ENCODE measurements around the gene ERBB3. TPM values are rescaled to one million over a fixed set of nuclear protein-coding genes. Genes with fewer than 3 reads are reported as not detected.

ERBB3 gene
- total and polyA plus RNA-seq, 2 experiments from 2014 or later = 56.1 to 104 TPM

GRCh38 chr12:56134897-56135296, 54.9 kb downstream of the ERBB3 start:
- H3K27ac ChIP-seq = no peak overlapping the region
- H2AFZ ChIP-seq = no peak overlapping the region
- 97% methylated on average over 6 of the region's 6 CpGs for WGBS (ENCODE audit: low lambda C conversion rate, missing lambda C conversion rate)
- no peaks in the 10 kb centered on the region for H3K9me2 ChIP-seq (replicated peaks; ENCODE audit: insufficient read depth)
- H3K4me2 ChIP-seq = no peak overlapping the region
- H3K27me3 ChIP-seq = no peaks in the 10 kb centered on the region
- DNase-seq (ENCODE audit: low spot score) = no peak
- peaks cover 4% of the 10 kb centered on the region for H3K79me2 ChIP-seq
- TF ChIP-seq CTCF (IDR thresholded peaks at IDR 0.05; ENCODE audit: poor library complexity) (no peak), EZH2 (IDR thresholded peaks at IDR 0.05; ENCODE audit: borderline replicate concordance) (no peak), EZH2phosphoT487 (IDR thresholded peaks at IDR 0.05; ENCODE audit: low read depth, severe bottlenecking, unreplicated experiment) (no peak)
- H3K36me3 ChIP-seq (replicated peaks; ENCODE audit: insufficient read depth, low read depth) = no peaks in the 10 kb centered on the region
- no peaks in the 10 kb centered on the region for H4K20me1 ChIP-seq (ENCODE audit: insufficient read depth, poor library complexity, severe bottlenecking)
- H3K4me3 ChIP-seq = no peak overlapping the region
- H3K4me1 ChIP-seq (ENCODE audit: insufficient read depth) = no peaks in the 10 kb centered on the region
- H3K9me3 ChIP-seq (ENCODE audit: low read depth) = no peaks in the 10 kb centered on the region

GRCh38 chr12:56137853-56138571, 58.0 kb downstream of the ERBB3 start:
- Histone ChIP-seq H3K27me3 (no peaks in the 10 kb centered on the region), H3K27ac (no peak overlapping the region), H3K4me3 (no peak overlapping the region), H3K36me3 (replicated peaks; ENCODE audit: insufficient read depth, low read depth) (no peaks in the 10 kb centered on the region), H3K9me3 (ENCODE audit: low read depth) (no peaks in the 10 kb centered on the region), H3K9me2 (replicated peaks; ENCODE audit: insufficient read depth) (no peaks in the 10 kb centered on the region), H3K79me2 (no peaks in the 10 kb centered on the region), H4K20me1 (ENCODE audit: insufficient read depth, poor library complexity, severe bottlenecking) (no peaks in the 10 kb centered on the region), H2AFZ (no peak overlapping the region), H3K4me2 (no peak overlapping the region), H3K4me1 (ENCODE audit: insufficient read depth) (no peaks in the 10 kb centered on the region)
- TF ChIP-seq EZH2 (IDR thresholded peaks at IDR 0.05; ENCODE audit: borderline replicate concordance) (no peak), EZH2phosphoT487 (IDR thresholded peaks at IDR 0.05; ENCODE audit: low read depth, severe bottlenecking, unreplicated experiment) (no peak), CTCF (IDR thresholded peaks at IDR 0.05; ENCODE audit: poor library complexity) (no peak)
- no peak for DNase-seq (ENCODE audit: low spot score)
- WGBS (ENCODE audit: low lambda C conversion rate, missing lambda C conversion rate) = 94% methylated on average over 14 of the region's 14 CpGs

GRCh38 chr12:56141946-56142784, 62.2 kb downstream of the ERBB3 start:
- no peak for TF ChIP-seq EZH2 (IDR thresholded peaks at IDR 0.05; ENCODE audit: borderline replicate concordance)
- Histone ChIP-seq H3K4me3 (no peak overlapping the region), H4K20me1 (ENCODE audit: insufficient read depth, poor library complexity, severe bottlenecking) (no peaks in the 10 kb centered on the region), H3K36me3 (replicated peaks; ENCODE audit: insufficient read depth, low read depth) (no peaks in the 10 kb centered on the region), H3K27me3 (no peaks in the 10 kb centered on the region), H3K4me2 (no peak overlapping the region), H3K27ac (no peak overlapping the region), H2AFZ (no peak overlapping the region), H3K79me2 (no peaks in the 10 kb centered on the region), H3K4me1 (ENCODE audit: insufficient read depth) (peaks cover 13% of the 10 kb centered on the region), H3K9me2 (replicated peaks; ENCODE audit: insufficient read depth) (no peaks in the 10 kb centered on the region), H3K9me3 (ENCODE audit: low read depth) (no peaks in the 10 kb centered on the region)
- no peak for DNase-seq (ENCODE audit: low spot score)
- 96% methylated on average over 19 of the region's 19 CpGs for WGBS (ENCODE audit: low lambda C conversion rate, missing lambda C conversion rate)

GRCh38 chr12:56143217-56143616, 63.3 kb downstream of the ERBB3 start:
- no peak overlapping the region for H2AFZ ChIP-seq
- H4K20me1 ChIP-seq (ENCODE audit: insufficient read depth, poor library complexity, severe bottlenecking) = no peaks in the 10 kb centered on the region
- no peak overlapping the region for H3K27ac ChIP-seq
- H3K79me2 ChIP-seq = no peaks in the 10 kb centered on the region
- H3K9me3 ChIP-seq (ENCODE audit: low read depth) = no peaks in the 10 kb centered on the region
- peaks cover 14% of the 10 kb centered on the region for H3K4me1 ChIP-seq (ENCODE audit: insufficient read depth)
- WGBS (ENCODE audit: low lambda C conversion rate, missing lambda C conversion rate) = 93% methylated on average over 4 of the region's 4 CpGs
- TF ChIP-seq EZH2 (IDR thresholded peaks at IDR 0.05; ENCODE audit: borderline replicate concordance) (no peak), EZH2phosphoT487 (IDR thresholded peaks at IDR 0.05; ENCODE audit: low read depth, severe bottlenecking, unreplicated experiment) (no peak), CTCF (IDR thresholded peaks at IDR 0.05; ENCODE audit: poor library complexity) (no peak)
- H3K27me3 ChIP-seq = no peaks in the 10 kb centered on the region
- no peak overlapping the region for H3K4me2 ChIP-seq
- H3K36me3 ChIP-seq (replicated peaks; ENCODE audit: insufficient read depth, low read depth) = no peaks in the 10 kb centered on the region
- DNase-seq (ENCODE audit: low spot score) = no peak
- no peaks in the 10 kb centered on the region for H3K9me2 ChIP-seq (replicated peaks; ENCODE audit: insufficient read depth)
- no peak overlapping the region for H3K4me3 ChIP-seq
